Measurements from ENCODE around the gene MMP15. TPM values are rescaled to one million over a fixed set of nuclear protein-coding genes. Genes with fewer than 3 reads are reported as not detected.

MMP15 gene
- total RNA-seq, 4 donors from 2014 or later = 11.4 to 32.9 (median 28.4) TPM

DNA sequence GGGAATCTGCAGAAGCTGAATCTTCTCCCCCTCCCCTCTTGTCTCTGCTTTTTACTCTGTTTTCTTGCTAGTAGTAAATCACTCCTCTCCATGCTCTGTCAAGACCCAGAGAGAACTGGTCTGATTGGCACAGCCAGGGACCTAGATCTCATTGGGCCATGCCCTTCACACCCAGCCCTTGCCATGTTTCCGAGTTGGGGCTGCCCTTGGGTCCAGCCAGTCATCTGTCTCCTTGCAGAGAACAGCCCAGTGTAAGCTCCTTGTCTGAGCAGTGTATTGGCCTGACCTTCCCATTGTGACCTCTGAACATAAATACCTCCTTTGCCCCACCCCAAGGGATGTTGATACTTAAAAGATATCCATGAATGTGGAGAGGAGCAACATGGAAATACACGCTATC, 3.9 kb downstream of the MMP15 start:
- 69 to 71% methylated on average over 2 of the region's 2 CpGs for WGBS, 2 donors
- H3K9me3 ChIP-seq = no peaks in the 10 kb centered on the region

DNA sequence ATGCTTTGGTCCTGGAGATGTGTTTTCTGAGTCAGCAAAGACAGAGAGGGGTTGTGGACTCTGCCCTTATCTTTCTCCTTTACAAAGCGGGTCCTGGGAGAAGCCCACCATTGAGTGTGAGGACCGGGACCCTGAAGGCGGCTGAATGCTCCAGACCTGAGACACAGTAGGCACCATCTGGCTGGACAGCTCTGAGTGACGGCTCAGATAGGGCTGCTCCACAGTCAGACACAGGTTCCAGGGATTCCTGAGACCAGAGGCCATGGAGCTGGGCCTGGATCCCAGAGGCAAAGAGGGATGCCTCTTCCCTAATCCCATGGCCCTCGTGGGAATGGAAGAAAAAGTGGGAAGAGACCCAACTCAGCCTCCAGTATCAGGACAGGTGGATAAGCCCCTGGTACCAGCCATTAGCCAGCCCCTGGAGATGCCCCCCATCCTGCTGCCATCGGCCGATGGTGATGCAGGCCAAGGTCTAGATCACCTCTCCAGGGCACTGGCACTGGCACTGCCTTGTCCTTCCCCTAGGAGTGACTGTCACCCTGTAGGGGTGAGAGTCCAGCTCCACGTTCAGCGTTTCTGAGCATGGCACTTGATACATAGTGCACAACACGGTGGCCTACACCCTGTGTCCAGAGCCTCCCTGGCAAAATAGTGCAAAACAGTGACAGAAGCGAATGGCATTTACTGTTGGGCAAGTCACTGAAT, 4.7 kb downstream of the MMP15 start:
- 68 to 73% methylated on average over 7 to 10 of the region's 11 CpGs for WGBS, 2 donors

More for the DNA sequence above, 3.9 kb downstream of the MMP15 start:
- Histone ChIP-seq H3K27me3 (no peaks in the 10 kb centered on the region), H3K4me1 (peaks cover 0 to 93% (median 34%) of the 10 kb centered on the region in 4 donors), H3K27ac (peak overlapping the region in 3 of 4 donors; percentile 36 to 90 (median 83)), H3K36me3 (no peaks in the 10 kb centered on the region), H3K4me3 (no peak overlapping the region)
- DNase-seq (ENCODE audit: low spot score in 2 of 2) = no peak
- TF ChIP-seq EP300 (IDR thresholded peaks at IDR 0.05) (no peak), POLR2A (IDR thresholded peaks at IDR 0.05) (no peak)
- TF ChIP-seq, protein P1, sequence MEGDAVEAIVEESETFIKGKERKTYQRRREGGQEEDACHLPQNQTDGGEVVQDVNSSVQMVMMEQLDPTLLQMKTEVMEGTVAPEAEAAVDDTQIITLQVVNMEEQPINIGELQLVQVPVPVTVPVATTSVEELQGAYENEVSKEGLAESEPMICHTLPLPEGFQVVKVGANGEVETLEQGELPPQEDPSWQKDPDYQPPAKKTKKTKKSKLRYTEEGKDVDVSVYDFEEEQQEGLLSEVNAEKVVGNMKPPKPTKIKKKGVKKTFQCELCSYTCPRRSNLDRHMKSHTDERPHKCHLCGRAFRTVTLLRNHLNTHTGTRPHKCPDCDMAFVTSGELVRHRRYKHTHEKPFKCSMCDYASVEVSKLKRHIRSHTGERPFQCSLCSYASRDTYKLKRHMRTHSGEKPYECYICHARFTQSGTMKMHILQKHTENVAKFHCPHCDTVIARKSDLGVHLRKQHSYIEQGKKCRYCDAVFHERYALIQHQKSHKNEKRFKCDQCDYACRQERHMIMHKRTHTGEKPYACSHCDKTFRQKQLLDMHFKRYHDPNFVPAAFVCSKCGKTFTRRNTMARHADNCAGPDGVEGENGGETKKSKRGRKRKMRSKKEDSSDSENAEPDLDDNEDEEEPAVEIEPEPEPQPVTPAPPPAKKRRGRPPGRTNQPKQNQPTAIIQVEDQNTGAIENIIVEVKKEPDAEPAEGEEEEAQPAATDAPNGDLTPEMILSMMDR (IDR thresholded peaks at IDR 0.05) = no peak

DNA sequence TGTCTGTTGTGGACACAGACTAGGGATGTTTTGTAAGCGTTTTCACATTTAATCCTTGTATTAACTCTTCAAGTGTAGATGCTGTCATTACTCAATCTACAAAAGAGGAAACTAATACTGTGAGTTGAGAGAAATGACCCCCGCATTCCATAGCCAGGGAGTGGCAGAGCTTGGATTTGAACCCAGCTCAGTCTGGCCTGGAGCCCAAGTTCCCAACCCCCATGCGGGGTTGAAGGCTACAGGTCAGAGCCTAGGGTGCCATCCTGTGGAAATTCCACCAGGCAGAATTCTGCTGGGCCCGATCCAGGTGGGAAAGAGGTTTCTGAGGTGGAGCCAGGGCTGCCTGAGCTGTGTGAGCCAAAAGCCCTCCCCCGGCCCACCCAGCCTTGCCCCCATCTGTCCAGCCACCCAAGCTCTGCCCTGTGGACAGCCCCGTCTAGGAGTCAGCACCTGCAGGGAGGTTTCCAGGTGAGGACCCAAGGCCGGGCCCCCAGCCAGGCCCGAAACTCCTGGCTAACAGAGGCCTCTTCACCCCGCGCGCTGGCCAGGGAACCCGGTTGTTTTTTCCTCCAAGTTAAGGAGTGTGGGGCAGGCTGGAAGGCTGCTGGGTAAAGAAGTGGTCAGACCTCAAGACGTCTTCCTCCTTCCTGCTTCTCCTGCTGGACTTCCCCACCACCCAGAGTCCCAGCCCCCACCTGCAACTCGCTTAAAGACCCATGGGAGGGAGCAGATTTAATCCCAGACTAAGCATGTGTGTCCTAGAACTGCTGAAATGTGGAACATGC, 5.7 kb downstream of the MMP15 start:
- TF ChIP-seq EP300 (IDR thresholded peaks at IDR 0.05) (no peak), POLR2A (IDR thresholded peaks at IDR 0.05) (no peak)
- TF ChIP-seq, protein P1 (IDR thresholded peaks at IDR 0.05) = no peak
- H3K27ac ChIP-seq = peak overlapping the region in 3 of 4 donors; percentile 51 to 83 (median 65)
- peaks cover 0 to 89% (median 31%) of the 10 kb centered on the region in 4 donors for H3K4me1 ChIP-seq
- H3K9me3 ChIP-seq = no peaks in the 10 kb centered on the region
- H3K36me3 ChIP-seq = no peaks in the 10 kb centered on the region
- no peak overlapping the region for H3K4me3 ChIP-seq
- DNase-seq (ENCODE audit: low spot score in 2 of 2) = no peak
- no peaks in the 10 kb centered on the region for H3K27me3 ChIP-seq
- 32 to 40% methylated on average over 11 to 14 of the region's 14 CpGs for WGBS, 2 donors

More for the DNA sequence above, 4.7 kb downstream of the MMP15 start:
- Histone ChIP-seq H3K27me3 (no peaks in the 10 kb centered on the region), H3K36me3 (no peaks in the 10 kb centered on the region), H3K4me3 (no peak overlapping the region), H3K4me1 (peaks cover 0 to 90% (median 29%) of the 10 kb centered on the region in 4 donors), H3K9me3 (no peaks in the 10 kb centered on the region), H3K27ac (peak overlapping the region in 2 of 4 donors; percentile 83 to 90)
- DNase-seq (ENCODE audit: low spot score in 2 of 2) = no peak
- TF ChIP-seq EP300 (IDR thresholded peaks at IDR 0.05) (no peak), POLR2A (IDR thresholded peaks at IDR 0.05) (no peak)
- TF ChIP-seq, protein P1 (IDR thresholded peaks at IDR 0.05) = no peak

DNA sequence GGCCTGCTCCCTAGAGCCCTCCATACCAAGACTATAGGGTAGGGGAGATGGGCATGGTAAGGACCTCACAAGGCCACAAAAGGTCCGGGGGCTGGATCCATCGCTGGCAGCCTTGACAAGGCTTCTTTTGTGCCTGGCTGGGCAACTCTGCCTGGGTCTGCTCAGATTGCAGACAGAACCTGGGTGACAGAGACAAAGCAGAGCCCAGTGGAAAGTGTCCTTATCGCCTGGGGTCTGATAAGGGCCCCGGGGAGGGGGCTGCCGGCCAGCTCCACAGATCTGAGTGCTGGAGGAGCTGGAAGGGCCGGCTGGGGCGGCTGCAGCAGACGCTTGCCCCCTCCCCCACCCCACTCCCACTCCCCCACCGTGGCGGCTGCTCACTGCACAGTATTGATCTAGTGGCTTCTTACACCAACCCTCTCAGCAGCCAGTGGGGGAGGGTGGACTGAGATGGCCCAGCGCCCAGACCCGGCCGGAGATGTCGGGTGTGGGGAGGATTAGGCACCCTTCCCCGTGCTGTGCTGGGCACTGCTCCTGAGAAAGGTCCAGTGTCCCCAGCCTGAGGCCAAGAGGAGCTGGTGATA, 7.2 kb downstream of the MMP15 start:
- peak overlapping the region in 3 of 4 donors; percentile 2 to 83 (median 65) for H3K27ac ChIP-seq

More for the DNA sequence above, 7.2 kb downstream of the MMP15 start:
- no peak for DNase-seq (ENCODE audit: low spot score in 2 of 2)
- H3K36me3 ChIP-seq = peaks cover 0 to 6% (median 0%) of the 10 kb centered on the region in 3 donors
- H3K27me3 ChIP-seq = no peaks in the 10 kb centered on the region
- H3K9me3 ChIP-seq = no peaks in the 10 kb centered on the region
- no peak overlapping the region for H3K4me3 ChIP-seq
- H3K4me1 ChIP-seq = peaks cover 0 to 73% (median 30%) of the 10 kb centered on the region in 4 donors
- WGBS, 2 donors = 9 to 10% methylated on average over 8 to 12 of the region's 15 CpGs
- TF ChIP-seq POLR2A (IDR thresholded peaks at IDR 0.05) = no peak
- TF ChIP-seq EP300 (IDR thresholded peaks at IDR 0.05) = no peak
- TF ChIP-seq, protein P1 (IDR thresholded peaks at IDR 0.05) = no peak
